Smooth muscle cell (in vitro differentiated cells): Measurements from ENCODE around the gene AGTR1. TPM values are rescaled to one million over a fixed set of nuclear protein-coding genes. Genes with fewer than 3 reads are reported as not detected.

Source experiments
- DNase-seq: peaks from one replicate; lab custom pipeline; 2025; ENCODE audit not compliant: unreplicated experiment; lab: John Stamatoyannopoulos, UW
- H2AFZ ChIP-seq: fragments of 200-600 bp; sonication (generic); 2 replicates; pipeline ENCODE4 v1.6.0; 2016; ENCODE audit warnings: antibody characterized with exemption, low read depth, mild to moderate bottlenecking
- H3F3A ChIP-seq: fragments of 200-600 bp; sonication (generic); 2 replicates; pipeline ENCODE4 v1.6.0; 2017; ENCODE audit warnings: antibody characterized with exemption, low read depth
- H3K27ac ChIP-seq: fragments of 200-600 bp; sonication (generic); 2 replicates; pipeline ENCODE4 v1.5.1; 2016; ENCODE audit warnings: low read depth, mild to moderate bottlenecking
- H3K27me3 ChIP-seq: fragments of 200-600 bp; sonication (generic); 2 replicates; pipeline ENCODE4 v1.6.1; 2016; ENCODE audit warnings: low read depth, mild to moderate bottlenecking
- H3K36me3 ChIP-seq: fragments of 200-600 bp; sonication (generic); 2 replicates; pipeline ENCODE4 v1.5.1; 2016; ENCODE audit warnings: low read depth
- H3K4me1 ChIP-seq: fragments of 200-600 bp; sonication (generic); 2 replicates; pipeline ENCODE4 v1.5.1; 2016; ENCODE audit warnings: low read depth
- H3K4me2 ChIP-seq: fragments of 200-600 bp; sonication (generic); 2 replicates; pipeline ENCODE4 v1.6.0; 2016; ENCODE audit warnings: mild to moderate bottlenecking
- H3K4me3 ChIP-seq: fragments of 200-600 bp; sonication (generic); 2 replicates; pipeline ENCODE4 v1.5.1; 2016; ENCODE audit warnings: mild to moderate bottlenecking
- H3K79me2 ChIP-seq: fragments of 200-600 bp; sonication (generic); 2 replicates; pipeline ENCODE4 v1.6.0; 2016; ENCODE audit warnings: low read depth, mild to moderate bottlenecking
- H3K9ac ChIP-seq: fragments of 200-600 bp; sonication (generic); 2 replicates; pipeline ENCODE4 v1.6.0; 2016; ENCODE audit warnings: low read depth
- H3K9me3 ChIP-seq: fragments of 200-600 bp; sonication (generic); replicated peaks from 2 replicates; pipeline ENCODE4 v1.5.1; 2016; ENCODE audit warnings: low read depth
- H4K20me1 ChIP-seq: fragments of 200-600 bp; sonication (generic); 2 replicates; pipeline ENCODE4 v1.6.0; 2016; ENCODE audit warnings: low read depth
- CTCF ChIP-seq: fragments of 200-600 bp; sonication (generic); IDR thresholded peaks from 2 replicates; pipeline ENCODE4 v1.5.1; 2017; ENCODE audit warnings: borderline replicate concordance, mild to moderate bottlenecking, antibody characterized with exemption; ENCODE audit not compliant: insufficient read depth, poor library complexity, severe bottlenecking
- WGBS: methylation state at CpG from one replicate; pipeline ENCODE4 v1.1.7; 2016; ENCODE audit warnings: low lambda C conversion rate; 5-methylcytosine and 5-hydroxymethylcytosine counted together
- polyA plus RNA-seq: library from polyadenylated mRNA; unstranded; fragments of >200 nt; fragmentation: Nextera tagmentation; extraction: Ambion mirVana; gene quantifications from 2 replicates; pipeline ENCODE4 v1.2.1, GENCODE V29; 2016
- total RNA-seq: library from RNA; depleted of rRNA; stranded (reverse); fragments of >200 nt; gene quantifications from 2 replicates; pipeline ENCODE4 v1.2.3, GENCODE V29; 2014

The AGTR1 gene
- total and polyA plus RNA-seq, 2 experiments from 2014 or later, result 3.2 to 4.0 TPM

- no peaks in the 10 kb centered on the region for H3K27me3 ChIP-seq
- DNase-seq, result no peak
Measured at GRCh38 chr3:148723631-148724030, 25.9 kb downstream of the AGTR1 start.

GRCh38 chr3:148727231-148727630, 29.5 kb downstream of the AGTR1 start:
- H3K36me3 ChIP-seq, result no peaks in the 10 kb centered on the region
- peak overlapping the region; percentile 20 for H2AFZ ChIP-seq
- DNase-seq, result no peak
- no peaks in the 10 kb centered on the region for H3K79me2 ChIP-seq
- H3K4me1 ChIP-seq, result peaks cover 6% of the 10 kb centered on the region
- no peaks in the 10 kb centered on the region for H3K9me3 ChIP-seq
- no peak overlapping the region for H3K9ac ChIP-seq
- no peaks in the 10 kb centered on the region for H3F3A ChIP-seq
- no peaks in the 10 kb centered on the region for H3K27me3 ChIP-seq
- H4K20me1 ChIP-seq, result no peaks in the 10 kb centered on the region
- no peak overlapping the region for H3K4me2 ChIP-seq
- H3K27ac ChIP-seq, result no peak overlapping the region
- TF ChIP-seq CTCF, result peak; percentile 40
- H3K4me3 ChIP-seq, result no peak overlapping the region
- 44% methylated on average over 5 of the region's 5 CpGs for WGBS

More at GRCh38 chr3:148723631-148724030, 25.9 kb downstream of the AGTR1 start:
- H3K79me2 ChIP-seq, result no peaks in the 10 kb centered on the region
- peak overlapping the region; percentile 42 for H2AFZ ChIP-seq
- peaks cover 6% of the 10 kb centered on the region for H3K4me1 ChIP-seq
- H3F3A ChIP-seq, result no peaks in the 10 kb centered on the region
- H4K20me1 ChIP-seq, result no peaks in the 10 kb centered on the region
- H3K36me3 ChIP-seq, result no peaks in the 10 kb centered on the region
- no peak for TF ChIP-seq CTCF
- H3K4me3 ChIP-seq, result no peak overlapping the region
- H3K9ac ChIP-seq, result peak overlapping the region; percentile 55
- WGBS, result 7% methylated on average over 4 of the region's 4 CpGs
- H3K4me2 ChIP-seq, result peak overlapping the region; percentile 75
- H3K27ac ChIP-seq, result peak overlapping the region; percentile 95
- H3K9me3 ChIP-seq, result no peaks in the 10 kb centered on the region

- Histone ChIP-seq H3K4me3 (no peak overlapping the region), H3K9me3 (no peaks in the 10 kb centered on the region), H3K79me2 (no peaks in the 10 kb centered on the region), H3K4me2 (no peak overlapping the region), H3K9ac (no peak overlapping the region), H3K4me1 (no peaks in the 10 kb centered on the region), H3F3A (no peaks in the 10 kb centered on the region), H3K27me3 (no peaks in the 10 kb centered on the region), H3K36me3 (no peaks in the 10 kb centered on the region), H2AFZ (no peak overlapping the region), H4K20me1 (no peaks in the 10 kb centered on the region), H3K27ac (no peak overlapping the region)
- no peak for DNase-seq
- WGBS, result 82% methylated on average over 2 of the region's 2 CpGs
- TF ChIP-seq CTCF, result no peak
Measured at GRCh38 chr3:148728753-148729152, 31.1 kb downstream of the AGTR1 start.

- H3K4me1 ChIP-seq, result no peaks in the 10 kb centered on the region
- DNase-seq, result no peak
- no peaks in the 10 kb centered on the region for H4K20me1 ChIP-seq
- no peaks in the 10 kb centered on the region for H3K36me3 ChIP-seq
- WGBS, result 79% methylated on average over 5 of the region's 5 CpGs
- no peaks in the 10 kb centered on the region for H3K27me3 ChIP-seq
- H3K9me3 ChIP-seq, result no peaks in the 10 kb centered on the region
- no peak overlapping the region for H3K4me3 ChIP-seq
- no peak overlapping the region for H2AFZ ChIP-seq
- H3K4me2 ChIP-seq, result no peak overlapping the region
- H3K27ac ChIP-seq, result no peak overlapping the region
- no peaks in the 10 kb centered on the region for H3K79me2 ChIP-seq
- H3K9ac ChIP-seq, result no peak overlapping the region
- TF ChIP-seq CTCF, result no peak
- H3F3A ChIP-seq, result no peaks in the 10 kb centered on the region
Measured at GRCh38 chr3:148729476-148730055, 31.9 kb downstream of the AGTR1 start.
